ENCODE results near the gene CLUH. TPM values are rescaled to one million over a fixed set of nuclear protein-coding genes. Genes with fewer than 3 reads are reported as not detected.

CLUH gene
- total RNA-seq, 1 experiment from 2014 or later, result 161 TPM

- Mint-ChIP-seq H3K27me3 (ENCODE audit: insufficient read depth, unreplicated experiment) (no peaks in the 10 kb centered on the region), H3K36me3 (ENCODE audit: insufficient read depth, unreplicated experiment) (peaks cover 60% of the 10 kb centered on the region), H3K4me1 (ENCODE audit: low read depth, unreplicated experiment) (peaks cover 4% of the 10 kb centered on the region), H3K27ac (ENCODE audit: unreplicated experiment) (no peak overlapping the region), H3K9me3 (ENCODE audit: unreplicated experiment) (no peaks in the 10 kb centered on the region), H3K4me3 (ENCODE audit: unreplicated experiment) (no peak overlapping the region)
- ChIA-PET POLR2A (no interaction called here), CTCF (no interaction called here)
- Histone ChIP-seq H3K27me3 (replicated peaks; ENCODE audit: control insufficient read depth, insufficient read depth, low read length) (no peaks in the 10 kb centered on the region), H3K4me1 (peaks cover 5% of the 10 kb centered on the region), H3K4me3 (ENCODE audit: low read depth, low read length) (no peak overlapping the region), H3K9me3 (no peaks in the 10 kb centered on the region), H3K36me3 (ENCODE audit: control insufficient read depth, insufficient read depth, low read length) (peaks cover 1% of the 10 kb centered on the region; the same call in 1 of the 2 replicates)
- TF ChIP-seq, protein P1, sequence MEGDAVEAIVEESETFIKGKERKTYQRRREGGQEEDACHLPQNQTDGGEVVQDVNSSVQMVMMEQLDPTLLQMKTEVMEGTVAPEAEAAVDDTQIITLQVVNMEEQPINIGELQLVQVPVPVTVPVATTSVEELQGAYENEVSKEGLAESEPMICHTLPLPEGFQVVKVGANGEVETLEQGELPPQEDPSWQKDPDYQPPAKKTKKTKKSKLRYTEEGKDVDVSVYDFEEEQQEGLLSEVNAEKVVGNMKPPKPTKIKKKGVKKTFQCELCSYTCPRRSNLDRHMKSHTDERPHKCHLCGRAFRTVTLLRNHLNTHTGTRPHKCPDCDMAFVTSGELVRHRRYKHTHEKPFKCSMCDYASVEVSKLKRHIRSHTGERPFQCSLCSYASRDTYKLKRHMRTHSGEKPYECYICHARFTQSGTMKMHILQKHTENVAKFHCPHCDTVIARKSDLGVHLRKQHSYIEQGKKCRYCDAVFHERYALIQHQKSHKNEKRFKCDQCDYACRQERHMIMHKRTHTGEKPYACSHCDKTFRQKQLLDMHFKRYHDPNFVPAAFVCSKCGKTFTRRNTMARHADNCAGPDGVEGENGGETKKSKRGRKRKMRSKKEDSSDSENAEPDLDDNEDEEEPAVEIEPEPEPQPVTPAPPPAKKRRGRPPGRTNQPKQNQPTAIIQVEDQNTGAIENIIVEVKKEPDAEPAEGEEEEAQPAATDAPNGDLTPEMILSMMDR (IDR thresholded peaks at IDR 0.05; ENCODE audit: insufficient read depth in 1 of 2, low read depth in 1 of 2, low read length in 1 of 2, severe bottlenecking in 1 of 2, unreplicated experiment in 1 of 2), result no peak
- DNase-seq, result peak in 1 of 2 experiments; percentile 38
- intact Hi-C loops (cut with micrococcal nuclease; ENCODE audit: unreplicated experiment), result no loop called here
- BruUV-seq (replicated peaks), result no TSS peak
Measured at GRCh38 chr17:2704031-2704889, 7.3 kb downstream of the CLUH start.

DNA sequence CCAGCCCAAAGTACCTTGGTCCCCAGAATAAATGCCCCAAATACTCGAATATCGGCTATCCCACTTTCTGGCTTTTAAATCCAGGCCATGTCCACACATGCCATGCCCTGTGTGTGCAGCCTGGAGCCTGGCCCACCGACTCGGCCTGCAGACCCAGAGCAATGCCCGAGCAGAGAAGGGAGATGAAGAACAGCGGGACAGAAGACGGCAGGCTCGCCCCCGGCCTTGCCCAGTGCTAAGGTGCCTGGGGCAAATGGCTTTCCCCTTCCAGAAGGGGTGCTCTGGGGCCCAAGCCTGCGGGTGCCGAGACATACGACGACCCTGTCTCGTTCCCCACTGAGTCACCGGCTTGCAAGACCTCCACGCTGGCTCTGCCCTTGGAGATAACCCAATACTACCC is 8.0 kb downstream of the CLUH start:
- Mint-ChIP-seq H3K9me3 (ENCODE audit: unreplicated experiment) (no peaks in the 10 kb centered on the region), H3K27me3 (ENCODE audit: insufficient read depth, unreplicated experiment) (no peaks in the 10 kb centered on the region), H3K4me3 (ENCODE audit: unreplicated experiment) (no peak overlapping the region), H3K36me3 (ENCODE audit: insufficient read depth, unreplicated experiment) (peaks cover 63% of the 10 kb centered on the region), H3K27ac (ENCODE audit: unreplicated experiment) (no peak overlapping the region), H3K4me1 (ENCODE audit: low read depth, unreplicated experiment) (no peaks in the 10 kb centered on the region)
- ChIA-PET CTCF (no interaction called here), POLR2A (no interaction called here)
- BruUV-seq (replicated peaks), result no TSS peak
- Histone ChIP-seq H3K9me3 (no peaks in the 10 kb centered on the region), H3K27me3 (replicated peaks; ENCODE audit: control insufficient read depth, insufficient read depth, low read length) (no peaks in the 10 kb centered on the region), H3K4me3 (ENCODE audit: low read depth, low read length) (no peak overlapping the region), H3K4me1 (no peaks in the 10 kb centered on the region), H3K36me3 (ENCODE audit: control insufficient read depth, insufficient read depth, low read length) (peaks cover 1% of the 10 kb centered on the region; the same call in 1 of the 2 replicates)
- no peak for DNase-seq
- intact Hi-C loops (cut with micrococcal nuclease; ENCODE audit: unreplicated experiment), result no loop called here
- TF ChIP-seq, protein P1 (IDR thresholded peaks at IDR 0.05; ENCODE audit: insufficient read depth in 1 of 2, low read depth in 1 of 2, low read length in 1 of 2, severe bottlenecking in 1 of 2, unreplicated experiment in 1 of 2), result no peak

DNA sequence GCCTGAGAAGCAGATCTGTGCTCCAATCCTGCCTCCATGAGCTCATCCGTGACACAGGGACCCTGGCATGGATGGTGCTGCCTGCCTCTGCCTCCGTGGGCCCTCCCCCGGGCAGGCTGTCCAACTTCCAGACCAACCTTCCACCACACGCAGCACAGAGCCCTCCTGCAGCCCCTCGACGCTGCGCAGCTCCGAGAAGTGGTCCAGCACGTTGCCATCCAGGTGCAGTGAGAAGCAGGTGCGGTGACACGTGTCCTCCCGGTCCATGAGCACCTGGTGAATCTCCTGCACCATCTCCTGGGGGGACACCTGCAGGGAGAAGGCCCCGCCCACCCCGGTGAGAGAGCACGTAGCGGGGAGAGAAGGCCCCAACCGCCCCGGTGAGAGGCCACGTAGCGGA is 8.4 kb downstream of the CLUH start:
- intact Hi-C loops (cut with micrococcal nuclease; ENCODE audit: unreplicated experiment), result no loop called here
- no peaks in the 10 kb centered on the region for H3K4me1 Mint-ChIP-seq (ENCODE audit: low read depth, unreplicated experiment)
- no peaks in the 10 kb centered on the region for H3K9me3 Mint-ChIP-seq (ENCODE audit: unreplicated experiment)
- TF ChIP-seq, protein P1 (IDR thresholded peaks at IDR 0.05; ENCODE audit: insufficient read depth in 1 of 2, low read depth in 1 of 2, low read length in 1 of 2, severe bottlenecking in 1 of 2, unreplicated experiment in 1 of 2), result no peak
- no peaks in the 10 kb centered on the region for H3K27me3 Mint-ChIP-seq (ENCODE audit: insufficient read depth, unreplicated experiment)
- Histone ChIP-seq H3K4me1 (no peaks in the 10 kb centered on the region), H3K36me3 (ENCODE audit: control insufficient read depth, insufficient read depth, low read length) (peaks cover 3% of the 10 kb centered on the region; the same call in 1 of the 2 replicates), H3K27me3 (replicated peaks; ENCODE audit: control insufficient read depth, insufficient read depth, low read length) (no peaks in the 10 kb centered on the region), H3K9me3 (no peaks in the 10 kb centered on the region), H3K4me3 (ENCODE audit: low read depth, low read length) (no peak overlapping the region)
- CTCF ChIA-PET, result interaction anchor here (0.6 kb wide), 1 partner anchor 1359 kb away, joined by 6 read pairs; no protein-coding TSS in a partner anchor
- no peak overlapping the region for H3K4me3 Mint-ChIP-seq (ENCODE audit: unreplicated experiment)
- POLR2A ChIA-PET, result no interaction called here
- H3K27ac Mint-ChIP-seq (ENCODE audit: unreplicated experiment), result no peak overlapping the region
- H3K36me3 Mint-ChIP-seq (ENCODE audit: insufficient read depth, unreplicated experiment), result peaks cover 67% of the 10 kb centered on the region
- peak in 1 of 2 experiments; percentile 27 for DNase-seq
- BruUV-seq (replicated peaks), result no TSS peak
